NB4 (cell line): ENCODE measurements around the gene IRF9.

Source experiments
- DNase-seq: peaks from one replicate; pipeline ENCODE4 v3.0.0; 2010; ENCODE audit warnings: low read depth
- H3K4me3 ChIP-seq: one replicate; pipeline ENCODE4 v1.5.1; 2011; ENCODE audit warnings: mild to moderate bottlenecking, low read depth, low read length, moderate library complexity
- MYC ChIP-seq: IDR thresholded peaks from 2 replicates; pipeline ENCODE4 v1.6.1; 2011; ENCODE audit warnings: low read depth, low read length
- POLR2A ChIP-seq: IDR thresholded peaks from 2 replicates; pipeline ENCODE4 v1.6.1; 2011; ENCODE audit warnings: mild to moderate bottlenecking; ENCODE audit not compliant: insufficient read length; ENCODE audit errors: extremely low read depth
- TF ChIP-seq, protein P1 (sequence below): IDR thresholded peaks from one replicate; pipeline ENCODE4 v1.5.1; 2012; ENCODE audit warnings: low read depth, low read length
- TF ChIP-seq, protein P2 (sequence below): IDR thresholded peaks from 2 replicates; pipeline ENCODE4 v1.6.1; 2011; ENCODE audit warnings: low read depth, low read length

Gene IRF9

DNA sequence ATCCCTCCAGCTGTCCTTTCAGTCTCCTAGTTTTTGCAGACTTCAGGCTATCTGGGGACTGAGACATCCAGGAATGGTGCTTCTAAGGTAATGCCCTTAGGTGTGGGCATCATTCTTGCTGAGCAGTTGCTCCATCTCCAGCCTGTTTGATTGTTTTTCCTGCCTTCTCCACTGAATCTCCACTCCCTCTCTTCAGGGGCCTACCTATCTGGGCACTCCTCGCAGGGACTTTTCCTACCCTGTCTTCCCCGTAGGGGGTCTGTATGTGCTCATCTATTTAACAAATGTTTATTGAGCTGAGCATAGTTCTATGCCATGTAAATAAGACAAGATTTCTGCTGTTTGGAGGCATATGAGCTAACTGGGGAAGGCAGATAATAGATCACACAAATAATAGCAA lies 28.1 kb upstream of the IRF9 start:
- no peak overlapping the region for H3K4me3 ChIP-seq
- TF ChIP-seq, protein P1, sequence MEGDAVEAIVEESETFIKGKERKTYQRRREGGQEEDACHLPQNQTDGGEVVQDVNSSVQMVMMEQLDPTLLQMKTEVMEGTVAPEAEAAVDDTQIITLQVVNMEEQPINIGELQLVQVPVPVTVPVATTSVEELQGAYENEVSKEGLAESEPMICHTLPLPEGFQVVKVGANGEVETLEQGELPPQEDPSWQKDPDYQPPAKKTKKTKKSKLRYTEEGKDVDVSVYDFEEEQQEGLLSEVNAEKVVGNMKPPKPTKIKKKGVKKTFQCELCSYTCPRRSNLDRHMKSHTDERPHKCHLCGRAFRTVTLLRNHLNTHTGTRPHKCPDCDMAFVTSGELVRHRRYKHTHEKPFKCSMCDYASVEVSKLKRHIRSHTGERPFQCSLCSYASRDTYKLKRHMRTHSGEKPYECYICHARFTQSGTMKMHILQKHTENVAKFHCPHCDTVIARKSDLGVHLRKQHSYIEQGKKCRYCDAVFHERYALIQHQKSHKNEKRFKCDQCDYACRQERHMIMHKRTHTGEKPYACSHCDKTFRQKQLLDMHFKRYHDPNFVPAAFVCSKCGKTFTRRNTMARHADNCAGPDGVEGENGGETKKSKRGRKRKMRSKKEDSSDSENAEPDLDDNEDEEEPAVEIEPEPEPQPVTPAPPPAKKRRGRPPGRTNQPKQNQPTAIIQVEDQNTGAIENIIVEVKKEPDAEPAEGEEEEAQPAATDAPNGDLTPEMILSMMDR, result no peak
- TF ChIP-seq, protein P2, sequence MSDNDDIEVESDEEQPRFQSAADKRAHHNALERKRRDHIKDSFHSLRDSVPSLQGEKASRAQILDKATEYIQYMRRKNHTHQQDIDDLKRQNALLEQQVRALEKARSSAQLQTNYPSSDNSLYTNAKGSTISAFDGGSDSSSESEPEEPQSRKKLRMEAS, result no peak
- no peak for TF ChIP-seq POLR2A
- no peak for TF ChIP-seq MYC
- DNase-seq, result no peak

DNA sequence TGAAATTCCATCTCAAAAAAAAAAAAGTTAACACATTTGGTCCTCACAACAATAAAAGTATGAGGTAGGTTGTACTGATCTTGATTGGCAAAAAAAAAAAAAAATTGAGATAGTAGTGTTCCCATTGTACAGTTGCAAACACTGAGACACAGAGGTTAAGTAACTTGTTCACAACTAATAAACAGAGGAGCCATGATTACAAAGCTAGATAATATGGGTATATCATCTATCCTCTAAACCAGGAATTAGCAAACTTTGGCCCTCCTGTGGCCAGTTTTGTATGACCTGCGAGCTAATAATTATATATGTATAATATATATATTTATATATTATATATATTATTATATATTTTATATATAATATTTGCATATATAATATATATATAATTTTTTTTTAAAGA lies 27.3 kb upstream of the IRF9 start:
- TF ChIP-seq, protein P1, result no peak
- no peak for TF ChIP-seq MYC
- TF ChIP-seq POLR2A, result no peak
- TF ChIP-seq, protein P2, result no peak
- no peak overlapping the region for H3K4me3 ChIP-seq
- DNase-seq, result no peak

DNA sequence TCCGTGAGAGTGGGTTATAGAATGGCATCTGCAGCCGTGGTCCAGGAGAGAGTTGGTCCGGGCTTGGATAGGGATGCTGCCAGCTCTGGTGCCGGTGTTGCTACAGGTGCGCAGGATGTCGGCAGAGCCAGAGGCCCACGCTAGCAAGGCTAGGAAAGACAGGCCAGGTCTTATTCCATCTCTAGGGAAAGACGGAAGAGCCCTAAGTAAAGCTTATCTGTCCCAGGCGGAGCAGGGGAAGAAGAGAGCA lies 25.6 kb upstream of the IRF9 start:
- TF ChIP-seq MYC (no peak), POLR2A (no peak)
- TF ChIP-seq, protein P2, result no peak
- TF ChIP-seq, protein P1, result no peak
- H3K4me3 ChIP-seq, result peak overlapping the region; percentile 49
- DNase-seq, result no peak

DNA sequence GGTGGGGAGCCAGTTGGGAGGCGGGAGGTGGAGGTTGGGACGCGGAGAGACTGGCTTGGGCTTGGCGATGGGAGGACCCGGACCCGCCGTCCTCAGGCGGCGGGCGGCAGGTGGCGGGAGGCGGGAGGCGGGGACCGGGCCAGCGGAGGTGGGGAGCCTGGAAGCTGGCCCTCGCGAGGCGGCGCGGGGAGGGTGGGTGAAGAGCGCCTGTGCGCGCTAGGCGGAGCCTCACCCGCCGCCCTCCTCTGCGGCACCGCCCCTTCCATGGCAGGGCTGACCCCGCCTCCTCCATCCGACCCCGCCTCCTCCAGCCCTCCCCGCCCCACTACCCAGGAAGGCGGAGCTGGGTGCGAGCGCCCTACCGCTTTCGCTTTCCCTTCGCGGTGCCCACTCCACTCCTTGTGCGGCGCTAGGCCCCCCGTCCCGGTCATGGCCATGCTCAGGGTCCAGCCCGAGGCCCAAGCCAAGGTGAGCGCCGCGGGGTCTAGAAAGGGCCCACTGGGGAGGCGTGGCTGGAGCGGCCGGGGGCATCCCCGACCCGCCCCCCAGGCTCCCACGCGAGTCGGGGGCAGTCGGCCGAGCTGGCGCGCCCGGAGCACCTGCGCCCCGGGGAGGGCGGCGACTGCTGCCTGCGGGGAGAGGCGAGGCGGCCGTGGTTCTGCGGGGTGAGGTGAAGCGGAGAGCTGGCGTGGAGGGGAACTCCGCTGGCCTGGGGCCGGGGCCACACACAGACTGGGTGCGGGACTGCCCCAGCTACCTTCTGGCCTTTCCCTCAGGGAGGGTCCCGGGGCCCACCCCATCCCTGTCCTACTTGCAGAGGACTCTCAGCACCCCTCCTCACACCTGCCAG lies 25.0 kb upstream of the IRF9 start, which contains the start of gene PSME1:
PSME1 (plus strand) TSS at position 361 of the 850 bp plus-strand sequence; CDS start at position 430, 69 bp downstream.
- peak; percentile 76 for TF ChIP-seq POLR2A
- TF ChIP-seq, protein P2, result peak; percentile 33; the same call in 1 of the 2 replicates
- peak; percentile 42; the same call in 1 of the 2 replicates for TF ChIP-seq MYC
- TF ChIP-seq, protein P1, result no peak
- peak within 1 kb of the TSS; percentile 60 for H3K4me3 ChIP-seq
- peak; percentile 92 for DNase-seq

DNA sequence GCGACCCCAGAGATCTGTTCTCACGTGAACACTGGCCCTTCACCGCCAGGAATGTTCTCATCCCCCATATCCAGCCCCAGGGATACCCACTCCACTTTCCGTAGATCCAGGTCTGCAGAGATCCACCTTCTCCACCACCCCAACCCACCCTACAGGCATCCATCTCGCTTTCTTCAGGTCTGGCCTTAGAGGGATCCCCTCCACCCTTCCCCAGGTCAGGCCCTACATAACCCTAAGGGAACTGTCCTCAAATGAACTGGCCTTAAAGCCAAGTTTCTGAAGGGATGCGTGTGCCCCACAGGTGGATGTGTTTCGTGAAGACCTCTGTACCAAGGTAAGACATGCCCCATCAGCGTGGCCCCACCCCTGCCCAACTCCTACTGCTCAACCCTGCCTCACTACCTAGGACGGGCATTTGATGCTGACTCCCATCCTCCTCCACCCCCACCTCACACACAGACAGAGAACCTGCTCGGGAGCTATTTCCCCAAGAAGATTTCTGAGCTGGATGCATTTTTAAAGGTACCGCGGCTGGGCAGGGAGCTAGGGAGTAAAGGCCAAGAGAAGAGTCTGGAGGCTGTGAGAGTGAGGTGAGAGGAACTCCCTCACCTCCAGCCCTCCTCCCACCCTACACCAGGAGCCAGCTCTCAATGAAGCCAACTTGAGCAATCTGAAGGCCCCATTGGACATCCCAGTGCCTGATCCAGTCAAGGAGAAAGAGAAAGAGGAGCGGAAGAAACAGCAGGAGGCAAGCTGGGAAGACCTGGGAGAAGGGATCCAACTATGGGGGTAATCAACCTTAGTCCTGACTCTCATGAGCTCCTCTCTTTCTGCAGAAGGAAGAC lies 24.2 kb upstream of the IRF9 start:
- TF ChIP-seq MYC (no peak), POLR2A (no peak)
- TF ChIP-seq, protein P1, result no peak
- TF ChIP-seq, protein P2, result no peak
- peak; percentile 17 for DNase-seq
- H3K4me3 ChIP-seq, result peak overlapping the region; percentile 60
